Limb (tissue), 2 donors: Measurements from ENCODE around the gene SAMD11.
A peak's percentile ranks its signal among the peaks of the same experiment; 100 is the strongest.
"Not testable (repeated sequence)": the region's sequence is repeated elsewhere in the genome, so short reads cannot be mapped to it uniquely, and the experiment has no call there.

ENCODE experiments used
- DNase-seq, 2 donors: peaks; one replicate each; pipeline ENCODE4 v3.0.0-alpha.2; 2016; ENCODE audit errors: extremely low spot score in 2 of 2

SAMD11 gene

DNA sequence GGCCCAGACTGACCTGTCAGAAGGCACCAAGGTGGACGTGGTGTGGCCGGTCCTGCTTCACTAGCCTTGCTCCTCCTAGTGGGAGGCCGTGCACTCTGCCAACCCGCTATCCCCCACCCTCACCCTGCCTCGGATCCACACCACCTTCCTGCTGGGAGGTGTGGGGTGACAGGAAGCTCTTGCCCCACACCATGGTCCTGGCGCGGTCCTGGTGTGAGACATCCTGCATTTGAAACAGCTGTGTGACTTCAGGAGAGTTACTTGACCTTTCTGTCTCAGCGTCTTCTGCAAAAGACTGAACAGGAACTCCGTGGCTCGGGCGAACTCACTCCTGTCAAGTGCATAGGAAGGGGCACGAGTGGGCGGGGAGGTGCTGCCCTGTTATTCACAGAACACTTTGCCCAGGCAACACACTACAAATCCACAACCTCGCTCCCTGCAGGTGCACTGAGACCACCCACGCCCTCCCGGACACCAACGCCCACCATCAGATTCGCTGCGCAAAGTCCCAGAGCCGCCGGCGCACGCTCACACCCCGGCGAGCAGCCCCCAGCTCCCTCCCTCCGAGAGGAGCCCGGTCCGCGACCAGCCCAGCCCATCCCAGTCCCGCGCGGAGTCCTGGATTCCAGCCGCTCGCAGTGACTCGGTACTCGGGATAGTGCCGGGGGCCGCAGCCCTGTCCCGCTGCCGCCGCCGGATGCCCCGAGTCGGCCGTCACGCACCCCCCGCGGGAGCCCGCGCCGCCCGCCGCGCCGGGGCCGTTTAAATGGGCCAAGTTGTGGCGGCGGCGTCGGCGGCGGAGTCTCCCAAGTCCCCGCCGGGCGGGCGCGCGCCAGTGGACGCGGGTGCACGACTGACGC is at the start of gene SAMD11:
TSS of gene SAMD11 (plus strand) at position 793 of the 860 bp plus-strand sequence. CDS start 509 bp downstream, outside the sequence.
- DNase-seq = peak in 1 of 2 donors; percentile 93

- not testable (repeated sequence) for DNase-seq
These were observed 47.1 kb upstream of the SAMD11 start for GRCh38 chr1:876428-877208.

DNA sequence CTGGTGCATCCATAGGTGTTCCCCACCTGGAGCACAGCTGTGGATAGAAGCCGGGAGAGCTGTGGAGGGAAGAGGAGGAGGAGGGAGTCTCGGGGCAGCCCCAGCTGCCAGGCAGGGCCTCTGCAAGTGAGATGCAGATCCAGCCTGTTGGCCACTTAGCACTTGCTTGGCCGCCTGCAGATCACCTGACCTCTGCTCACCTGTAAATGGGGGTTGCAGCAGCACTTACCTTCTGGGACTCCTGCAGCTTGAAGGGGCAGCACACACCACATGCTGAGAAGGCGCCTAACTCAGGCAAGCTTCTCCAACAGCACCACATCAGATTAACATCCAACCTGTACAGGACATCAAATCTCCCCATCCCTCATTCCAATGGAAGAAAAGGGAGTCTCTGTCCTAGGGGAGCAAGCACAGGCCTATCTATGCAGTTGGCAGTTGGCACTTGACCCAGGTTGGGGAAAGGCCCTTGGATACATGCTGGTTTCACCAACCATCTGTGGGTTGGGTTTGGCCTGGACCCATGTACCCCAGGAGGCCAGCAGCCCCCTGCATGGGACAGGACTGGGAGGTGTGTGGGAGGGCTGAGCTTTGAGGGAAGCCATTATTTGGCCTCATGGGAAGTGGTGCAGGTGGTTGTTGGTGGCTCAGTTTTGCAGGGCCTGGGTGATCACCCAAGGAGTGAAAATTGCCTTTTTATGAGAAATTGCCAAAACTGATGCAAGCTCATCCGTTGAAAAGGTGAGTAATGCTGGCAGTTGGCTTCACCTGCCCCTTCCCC is 46.3 kb upstream of the SAMD11 start:
- DNase-seq = not testable (repeated sequence)

DNA sequence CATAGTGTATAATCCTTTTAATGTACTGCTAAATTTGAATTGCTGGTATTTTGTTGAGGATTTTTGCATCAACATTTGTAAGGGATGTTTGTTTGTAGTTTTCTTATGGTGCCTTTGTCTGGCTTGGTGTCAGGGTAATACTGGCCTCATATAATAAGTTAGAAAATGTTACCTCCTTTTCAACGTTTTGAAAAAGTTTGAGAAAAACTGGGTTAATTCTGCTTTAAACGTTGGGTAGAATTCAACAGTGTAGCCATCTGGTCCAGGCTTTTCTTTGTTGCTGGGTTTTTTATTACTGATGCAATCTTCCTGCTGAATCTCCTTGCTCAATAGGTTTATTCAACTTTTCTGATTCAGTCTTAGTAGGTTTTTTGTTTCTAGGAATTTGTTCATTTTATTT is 43.2 kb upstream of the SAMD11 start:
- DNase-seq = not testable (repeated sequence)

- not testable (repeated sequence) for DNase-seq
These were observed 42.8 kb upstream of the SAMD11 start for GRCh38 chr1:880915-881314.

DNA sequence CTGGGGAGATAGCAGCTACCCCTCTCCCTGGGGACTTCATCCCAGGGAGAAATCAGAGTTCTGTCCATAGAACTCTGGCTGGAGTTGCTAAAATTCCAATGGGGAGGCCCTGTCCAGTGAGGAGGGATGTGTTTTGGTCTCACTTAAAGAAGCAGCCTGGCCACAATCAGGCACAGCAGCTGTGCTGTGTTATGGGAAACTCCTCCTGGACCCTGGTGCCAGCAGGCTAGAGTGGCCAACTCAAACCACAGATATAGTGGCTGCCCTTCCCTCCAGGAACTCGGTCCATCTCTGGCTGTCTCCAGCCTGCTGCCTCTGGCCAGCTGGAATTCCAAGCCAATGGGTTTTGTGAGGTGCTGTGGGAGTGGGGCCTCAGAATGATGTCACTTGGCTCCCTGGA is 37.4 kb upstream of the SAMD11 start:
- no peak for DNase-seq

DNA sequence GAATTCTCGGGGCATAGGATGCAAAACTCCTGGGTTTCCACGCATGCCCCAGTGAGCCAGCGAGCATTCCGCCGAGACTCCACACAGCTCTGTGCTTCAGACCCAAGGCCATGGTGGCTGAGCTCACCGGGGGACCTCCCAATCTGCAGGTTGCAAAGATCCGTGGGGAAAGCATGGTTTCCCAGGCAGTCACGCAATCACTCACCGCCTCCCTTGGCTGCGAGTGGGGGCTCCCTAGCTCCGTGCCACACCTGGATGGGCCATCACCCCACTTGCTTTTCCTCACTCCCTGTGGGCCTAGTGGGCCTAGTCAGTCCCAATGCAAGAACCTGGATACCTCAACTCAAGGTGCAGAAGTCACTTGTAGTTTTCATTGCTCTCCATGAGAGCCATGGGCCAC is 37.0 kb upstream of the SAMD11 start:
- DNase-seq = no peak

- no peak for DNase-seq
These were observed 35.4 kb upstream of the SAMD11 start for GRCh38 chr1:888297-888696.

DNA sequence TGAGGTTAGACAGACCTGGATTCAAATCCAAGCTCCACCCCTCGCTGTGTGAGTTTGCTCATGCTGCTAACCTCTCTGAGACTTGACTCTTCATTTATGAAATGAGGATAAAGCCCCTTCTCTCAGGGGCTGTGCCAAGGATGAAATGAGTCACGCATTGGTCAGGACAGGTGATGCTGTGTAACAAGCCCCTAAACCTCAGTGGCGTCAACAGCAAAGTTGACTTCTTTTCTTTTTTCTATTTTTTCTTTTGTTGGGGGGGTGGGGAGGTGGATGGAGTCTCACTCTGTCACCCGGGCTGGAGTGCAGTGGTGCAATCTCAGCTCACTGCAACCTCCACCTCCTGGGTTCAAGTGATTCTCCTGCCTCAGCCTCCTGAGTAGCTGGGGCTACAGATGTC is 33.9 kb upstream of the SAMD11 start:
- DNase-seq = not testable (repeated sequence)

GRCh38 chr1:890234-890633 is 33.5 kb upstream of the SAMD11 start:
- DNase-seq = not testable (repeated sequence)

- DNase-seq = no peak
These were observed 33.1 kb upstream of the SAMD11 start for GRCh38 chr1:890661-891060.

DNA sequence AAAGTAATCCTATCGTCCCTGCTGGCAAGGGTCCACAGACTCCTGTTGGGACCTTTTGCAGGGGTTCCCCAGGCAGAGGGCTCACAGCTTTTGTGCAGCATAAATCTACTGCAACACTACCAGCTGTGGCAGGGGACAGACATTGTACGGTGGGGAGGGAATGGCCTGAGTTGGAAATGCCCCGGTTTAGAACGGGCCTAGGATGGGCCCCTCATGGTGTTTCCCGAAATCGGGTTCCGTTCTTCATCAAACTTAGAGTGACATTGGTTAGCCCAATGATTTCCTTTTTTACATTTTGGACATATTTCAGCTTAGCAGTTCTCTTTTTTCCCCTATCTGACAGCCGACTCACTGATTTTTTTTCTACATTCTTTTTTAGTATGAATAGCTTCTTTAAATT is 26.5 kb upstream of the SAMD11 start:
- DNase-seq = no peak

GRCh38 chr1:897951-898350 is 25.8 kb upstream of the SAMD11 start:
- not testable (repeated sequence) for DNase-seq

- no peak for DNase-seq
These were observed 23.9 kb upstream of the SAMD11 start for GRCh38 chr1:899636-900317.

DNA sequence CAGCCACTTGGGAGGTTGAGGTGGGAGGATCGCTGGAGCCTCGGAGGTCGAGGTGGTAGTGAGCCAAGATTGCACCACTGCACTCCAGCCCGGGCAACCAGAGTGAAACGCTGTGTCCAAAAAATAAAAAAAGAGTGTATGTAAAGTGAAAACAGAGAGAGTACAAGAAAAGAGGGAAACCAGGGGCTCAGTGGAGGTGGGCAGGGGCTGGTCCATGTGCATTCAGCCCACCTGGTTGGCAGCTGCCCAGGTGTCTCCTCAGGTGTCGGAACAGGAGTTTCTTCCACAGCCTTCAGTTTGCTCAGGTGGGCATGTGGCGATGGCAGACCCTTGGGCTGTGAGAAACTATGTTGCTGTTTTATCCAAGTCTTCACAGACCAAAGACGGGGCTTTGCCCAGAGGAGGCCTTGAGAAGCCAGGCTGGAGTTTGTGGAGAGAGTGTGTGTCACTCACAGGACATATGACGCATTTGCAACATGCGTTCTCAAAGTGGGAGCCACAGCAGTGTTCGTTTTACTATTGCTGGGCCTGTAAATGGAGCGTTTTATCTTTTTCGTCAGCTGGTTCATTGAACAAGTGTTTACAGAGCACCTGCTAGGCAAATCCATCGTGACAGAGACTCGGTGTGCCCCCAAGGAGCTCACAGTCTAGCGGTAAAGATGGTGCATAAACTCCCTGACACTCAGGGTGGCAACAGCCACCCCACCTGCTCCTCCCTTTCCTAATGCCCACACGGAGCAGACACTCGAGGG is 22.4 kb upstream of the SAMD11 start:
- DNase-seq = no peak

DNA sequence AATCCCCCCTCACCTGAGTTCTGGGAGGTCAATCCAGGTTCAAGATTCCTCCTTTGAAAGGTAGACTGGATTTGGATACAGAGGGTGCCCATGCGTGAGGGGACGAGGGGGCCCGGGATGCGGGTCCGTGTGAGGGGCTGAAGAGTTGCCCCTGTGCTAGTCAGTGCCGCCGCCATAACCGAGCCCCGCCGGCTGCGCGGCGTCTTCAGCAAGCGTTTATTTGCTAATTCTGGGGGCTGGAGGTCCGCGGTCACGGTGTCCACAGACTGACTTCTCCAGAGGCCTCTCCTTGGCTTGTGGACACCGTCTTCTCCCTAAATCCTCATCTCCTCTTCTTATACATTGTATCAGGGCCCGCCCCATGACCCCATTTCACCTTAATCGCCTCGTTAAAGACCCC is 20.9 kb upstream of the SAMD11 start:
- DNase-seq = no peak

DNA sequence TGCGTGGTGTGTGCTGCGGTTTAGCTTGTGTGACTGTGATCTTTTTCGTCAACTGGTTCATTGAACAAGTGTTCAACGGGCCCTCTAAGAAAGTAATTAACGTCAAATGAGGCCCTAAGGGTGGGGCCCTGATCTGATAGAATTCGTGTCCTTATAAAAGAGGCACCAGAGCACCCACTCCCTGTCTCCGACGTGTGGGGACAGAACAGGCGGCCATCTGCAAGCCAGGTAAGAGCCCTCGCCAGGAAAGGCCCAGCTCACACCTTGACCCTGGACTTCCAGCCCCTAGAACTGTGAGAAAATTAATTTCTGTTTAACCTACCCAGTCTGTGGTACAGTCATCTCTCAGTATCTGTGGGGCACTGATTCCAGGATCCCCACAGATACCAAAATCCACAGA is 20.4 kb upstream of the SAMD11 start:
- DNase-seq = no peak

DNA sequence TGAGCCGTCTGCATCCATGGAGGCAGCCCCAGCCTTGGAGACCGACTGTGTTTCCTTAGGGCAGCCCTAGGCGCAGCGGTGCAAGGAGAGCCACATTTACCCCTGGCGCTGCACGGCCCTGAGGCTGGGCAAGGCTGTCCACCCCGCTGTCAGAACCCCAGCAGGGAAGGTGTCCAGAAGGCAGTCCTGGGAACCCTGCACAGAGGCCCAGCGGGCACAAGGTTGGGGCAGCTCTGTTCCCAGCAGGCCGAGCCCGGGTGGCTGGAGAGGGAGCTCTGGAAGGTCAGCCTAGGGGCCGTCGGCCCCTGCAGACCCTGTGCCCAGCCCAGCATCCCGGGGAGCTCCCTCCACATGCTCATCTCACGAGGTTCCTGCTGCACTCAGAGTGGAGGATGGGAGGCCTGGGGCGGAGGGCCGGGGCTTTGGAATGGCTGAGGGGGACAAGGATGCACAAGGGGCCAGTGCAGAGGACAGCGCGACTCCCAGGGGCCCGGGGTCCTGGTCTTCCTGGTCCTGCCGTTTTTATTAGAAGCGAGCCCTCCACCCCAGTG is 19.9 kb upstream of the SAMD11 start:
- peak in 1 of 2 donors; percentile 39 for DNase-seq

GRCh38 chr1:904310-904950 is 19.3 kb upstream of the SAMD11 start:
- DNase-seq = peak; percentile 84 to 95
